HepG2 (cell line): ENCODE data around the gene HOXA4. TPM values are rescaled to one million over a fixed set of nuclear protein-coding genes. Genes with fewer than 3 reads are reported as not detected.

Experiments used
- AKAP8 ChIP-seq: sonication (generic); formaldehyde crosslinking; IDR thresholded peaks from 2 replicates; pipeline ENCODE4 v1.5.1; 2020; ENCODE audit warnings: mild to moderate bottlenecking, missing genetic modification reagents
- CCDC6 ChIP-seq: sonication (generic); formaldehyde crosslinking; IDR thresholded peaks from 2 replicates; pipeline ENCODE4 v1.8.1; 2022; ENCODE audit warnings: mild to moderate bottlenecking, missing genetic modification reagents, moderate library complexity
- CEBPG ChIP-seq: IDR thresholded peaks from 2 replicates; pipeline ENCODE4 v1.6.1; 2016
- ERF ChIP-seq: IDR thresholded peaks from 2 replicates; pipeline ENCODE4 v1.6.1; 2018; ENCODE audit warnings: missing biosample characterization, missing genetic modification reagents
- ETV5 ChIP-seq: IDR thresholded peaks from 2 replicates; pipeline ENCODE4 v1.6.1; 2018; ENCODE audit warnings: missing biosample characterization, missing genetic modification reagents, inconsistent platforms, borderline replicate concordance
- ETV6 ChIP-seq: sonication (generic); formaldehyde crosslinking; conservative IDR thresholded peaks from 2 replicates; pipeline ENCODE4 v1.4.0; 2020; ENCODE audit warnings: missing genetic modification reagents
- HMG20A ChIP-seq: IDR thresholded peaks from 2 replicates; pipeline ENCODE4 v1.6.1; 2016; ENCODE audit warnings: borderline replicate concordance
- HOXA3 ChIP-seq: sonication (generic); formaldehyde crosslinking; IDR thresholded peaks from 2 replicates; pipeline ENCODE4 v1.5.0; 2020; ENCODE audit warnings: missing genetic modification reagents
- KDM6A ChIP-seq: IDR thresholded peaks from 2 replicates; pipeline ENCODE4 v1.6.1; 2016; ENCODE audit warnings: low read depth
- MED8 ChIP-seq: sonication (generic); formaldehyde crosslinking; IDR thresholded peaks from 2 replicates; pipeline ENCODE4 v1.8.1; 2023; ENCODE audit warnings: mild to moderate bottlenecking, missing genetic modification reagents; ENCODE audit not compliant: insufficient replicate concordance
- NAIF1 ChIP-seq: sonication (generic); formaldehyde crosslinking; IDR thresholded peaks from 2 replicates; pipeline ENCODE4 v1.5.0; 2020; ENCODE audit warnings: mild to moderate bottlenecking, missing genetic modification reagents, borderline replicate concordance
- RAD21 ChIP-seq: fragments of 450-650 bp; formaldehyde crosslinking; IDR thresholded peaks from 2 replicates; pipeline ENCODE4 v1.5.0; 2020; ENCODE audit warnings: mild to moderate bottlenecking
- SALL1 ChIP-seq: sonication (generic); formaldehyde crosslinking; IDR thresholded peaks from 2 replicates; pipeline ENCODE4 v1.8.0; 2022; ENCODE audit warnings: mild to moderate bottlenecking, missing genetic modification reagents
- SMYD3 ChIP-seq: sonication (generic); formaldehyde crosslinking; IDR thresholded peaks from 2 replicates; pipeline ENCODE4 v1.8.1; 2023; ENCODE audit warnings: mild to moderate bottlenecking, missing genetic modification reagents
- SRY ChIP-seq: sonication (generic); formaldehyde crosslinking; IDR thresholded peaks from 2 replicates; pipeline ENCODE4 v1.8.0; 2022; ENCODE audit warnings: mild to moderate bottlenecking, missing genetic modification reagents
- ZNF225 ChIP-seq: sonication (generic); formaldehyde crosslinking; IDR thresholded peaks from 2 replicates; pipeline ENCODE4 v1.4.0; 2020; ENCODE audit warnings: mild to moderate bottlenecking, missing genetic modification reagents
- ZNF335 ChIP-seq: sonication (generic); formaldehyde crosslinking; IDR thresholded peaks from 2 replicates; pipeline ENCODE4 v1.4.0; 2020; ENCODE audit warnings: missing genetic modification reagents
- ZNF546 ChIP-seq: sonication (generic); formaldehyde crosslinking; conservative IDR thresholded peaks from 2 replicates; pipeline ENCODE4 v1.8.1; 2023; ENCODE audit warnings: mild to moderate bottlenecking, missing genetic modification reagents
- ZNF556 ChIP-seq: sonication (generic); formaldehyde crosslinking; IDR thresholded peaks from 2 replicates; pipeline ENCODE4 v1.4.0; 2020; ENCODE audit warnings: mild to moderate bottlenecking, missing genetic modification reagents, borderline replicate concordance
- ZNF558 ChIP-seq: sonication (generic); formaldehyde crosslinking; IDR thresholded peaks from 2 replicates; pipeline ENCODE4 v1.9.0; 2022; ENCODE audit warnings: mild to moderate bottlenecking, missing genetic modification reagents, borderline replicate concordance
- ZNF614 ChIP-seq: IDR thresholded peaks from 2 replicates; pipeline ENCODE4 v1.6.1; 2018; ENCODE audit warnings: missing biosample characterization, missing genetic modification reagents, inconsistent platforms, borderline replicate concordance
- ZSCAN22 ChIP-seq: sonication (generic); formaldehyde crosslinking; IDR thresholded peaks from 2 replicates; pipeline ENCODE4 v1.4.0; 2020; ENCODE audit warnings: mild to moderate bottlenecking, missing genetic modification reagents
- polyA plus RNA-seq, 8 experiments: library from polyadenylated mRNA; depleted of rRNA in 3 of 8; stranded (reverse) in 7 of 8; unstranded in 1 of 8; fragments of >200 nt; fragmentation: Illumina TruSeq in 4 of 8; extraction: Trizol in 4 of 8; gene quantifications; 2 replicates each; pipeline versions ENCODE4 v1.2.1 to v1.2.3, GENCODE V29; 2011 to 2016; ENCODE audit warnings: low read depth in 4 of 8, missing spikeins in 1 of 8, mixed read lengths in 1 of 8; ENCODE audit not compliant: insufficient read depth in 1 of 8
- total RNA-seq, 5 experiments: library from RNA; depleted of rRNA; stranded (reverse); fragments of >200 nt; fragmentation: Illumina TruSeq; extraction: Trizol; gene quantifications; 2 replicates each; pipeline ENCODE4 v1.2.3, GENCODE V29; 2016; ENCODE audit warnings: low read depth in 1 of 5
- TF ChIP-seq, protein P1 (sequence below): sonication (generic); formaldehyde crosslinking; IDR thresholded peaks from 2 replicates; pipeline ENCODE4 v1.8.0; 2022; ENCODE audit warnings: missing genetic modification reagents, mild to moderate bottlenecking, moderate library complexity, borderline replicate concordance
- TF ChIP-seq, protein P2 (sequence below): sonication (generic); formaldehyde crosslinking; IDR thresholded peaks from 2 replicates; pipeline ENCODE4 v1.4.0; 2020; ENCODE audit warnings: missing genetic modification reagents, mild to moderate bottlenecking, borderline replicate concordance
- TF ChIP-seq, protein P3 (sequence below): sonication (generic); formaldehyde crosslinking; IDR thresholded peaks from 2 replicates; pipeline ENCODE4 v1.5.0; 2020; ENCODE audit warnings: missing genetic modification reagents
- TF ChIP-seq, protein P4 (sequence below): IDR thresholded peaks from 2 replicates; pipeline ENCODE4 v1.6.1; 2018; ENCODE audit warnings: missing genetic modification reagents

HOXA4 gene
- total and polyA plus RNA-seq, 2 of the 13 experiments (the other 11 are each of a cell fraction or from before 2014, with no cell fraction given), result 2.4 to 5.4 TPM

DNA sequence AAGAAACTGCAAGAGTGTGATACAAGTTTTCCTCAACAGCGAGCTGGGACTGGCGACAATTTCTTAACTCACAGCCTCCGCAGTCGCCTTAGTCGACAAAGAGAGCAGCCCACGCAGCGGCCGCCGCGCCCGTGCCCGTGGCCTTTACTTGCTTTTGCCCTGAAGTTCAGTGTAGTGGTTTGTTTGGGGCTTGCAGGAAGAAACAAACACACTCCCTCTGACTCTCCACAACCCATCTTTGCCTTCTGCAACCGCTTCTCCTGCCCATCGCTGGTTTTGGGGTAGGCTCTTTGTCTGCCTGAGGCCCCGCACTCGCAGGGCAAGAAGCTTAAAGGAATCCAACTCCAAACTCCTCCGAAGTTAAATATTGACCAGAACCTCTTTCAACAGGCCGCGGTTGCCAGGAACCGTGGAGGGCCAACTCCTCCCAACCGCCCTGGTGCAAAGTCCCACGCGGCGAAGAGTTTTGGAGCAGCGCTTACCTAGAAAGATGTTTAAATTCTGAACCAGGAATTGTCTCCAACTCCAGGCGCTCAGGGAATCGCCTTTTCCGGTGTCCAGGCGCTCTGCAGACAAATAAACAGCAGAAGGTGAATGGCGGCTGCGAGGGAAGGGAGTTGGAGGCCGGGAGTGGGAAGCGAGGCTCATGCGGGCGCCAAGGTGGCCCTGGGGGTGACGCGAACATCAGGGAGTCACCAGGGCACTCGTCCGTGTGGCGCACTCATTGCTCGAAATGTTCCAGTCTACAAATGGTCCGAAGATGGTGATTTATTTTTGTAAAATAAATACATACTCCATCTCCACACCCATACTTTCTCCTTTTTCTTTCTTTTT lies 8.3 kb downstream of the HOXA4 start (continued):
- TF ChIP-seq ZNF558 (peak; percentile 78; the same call in 1 of the 2 replicates), KDM6A (CRISPR knock-in tag) (peak; percentile 95), ZNF614 (CRISPR knock-in tag) (peak; percentile 67), ZNF225 (CRISPR knock-in tag) (no peak), ETV6 (CRISPR knock-in tag) (no peak), ZSCAN22 (0 out of 2 replicates have a peak, but pooled peaks have one; percentile 6), SMYD3 (CRISPR knock-in tag) (peak; percentile 53; the same call in 1 of the 2 replicates), RAD21 (peak; percentile 19; the same call in 1 of the 2 replicates), AKAP8 (CRISPR knock-in tag) (no peak), HMG20A (CRISPR knock-in tag) (no peak; the same call in 1 of the 2 replicates), CCDC6 (CRISPR knock-in tag) (peak; percentile 69; the same call in 1 of the 2 replicates), CEBPG (CRISPR knock-in tag) (peak; percentile 13; the same call in 1 of the 2 replicates), ZNF335 (CRISPR knock-in tag) (peak; percentile 60; the same call in 1 of the 2 replicates), NAIF1 (CRISPR knock-in tag) (0 out of 2 replicates have a peak, but pooled peaks have one; percentile 36), ETV5 (CRISPR knock-in tag) (peak; percentile 60), ZNF556 (CRISPR knock-in tag) (peak; percentile 70; the same call in 1 of the 2 replicates), MED8 (peak; percentile 87), HOXA3 (CRISPR knock-in tag) (peak; percentile 13; the same call in 1 of the 2 replicates), ERF (CRISPR knock-in tag) (peak; percentile 65), ZNF546 (CRISPR knock-in tag) (0 out of 2 replicates have a peak, but pooled peaks have one; percentile 40), SALL1 (CRISPR knock-in tag) (peak; percentile 67; the same call in 1 of the 2 replicates), SRY (CRISPR knock-in tag) (peak; percentile 61; the same call in 1 of the 2 replicates)
- TF ChIP-seq, protein P1, sequence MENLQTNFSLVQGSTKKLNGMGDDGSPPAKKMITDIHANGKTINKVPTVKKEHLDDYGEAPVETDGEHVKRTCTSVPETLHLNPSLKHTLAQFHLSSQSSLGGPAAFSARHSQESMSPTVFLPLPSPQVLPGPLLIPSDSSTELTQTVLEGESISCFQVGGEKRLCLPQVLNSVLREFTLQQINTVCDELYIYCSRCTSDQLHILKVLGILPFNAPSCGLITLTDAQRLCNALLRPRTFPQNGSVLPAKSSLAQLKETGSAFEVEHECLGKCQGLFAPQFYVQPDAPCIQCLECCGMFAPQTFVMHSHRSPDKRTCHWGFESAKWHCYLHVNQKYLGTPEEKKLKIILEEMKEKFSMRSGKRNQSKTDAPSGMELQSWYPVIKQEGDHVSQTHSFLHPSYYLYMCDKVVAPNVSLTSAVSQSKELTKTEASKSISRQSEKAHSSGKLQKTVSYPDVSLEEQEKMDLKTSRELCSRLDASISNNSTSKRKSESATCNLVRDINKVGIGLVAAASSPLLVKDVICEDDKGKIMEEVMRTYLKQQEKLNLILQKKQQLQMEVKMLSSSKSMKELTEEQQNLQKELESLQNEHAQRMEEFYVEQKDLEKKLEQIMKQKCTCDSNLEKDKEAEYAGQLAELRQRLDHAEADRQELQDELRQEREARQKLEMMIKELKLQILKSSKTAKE, result peak; percentile 66
- TF ChIP-seq, protein P2, sequence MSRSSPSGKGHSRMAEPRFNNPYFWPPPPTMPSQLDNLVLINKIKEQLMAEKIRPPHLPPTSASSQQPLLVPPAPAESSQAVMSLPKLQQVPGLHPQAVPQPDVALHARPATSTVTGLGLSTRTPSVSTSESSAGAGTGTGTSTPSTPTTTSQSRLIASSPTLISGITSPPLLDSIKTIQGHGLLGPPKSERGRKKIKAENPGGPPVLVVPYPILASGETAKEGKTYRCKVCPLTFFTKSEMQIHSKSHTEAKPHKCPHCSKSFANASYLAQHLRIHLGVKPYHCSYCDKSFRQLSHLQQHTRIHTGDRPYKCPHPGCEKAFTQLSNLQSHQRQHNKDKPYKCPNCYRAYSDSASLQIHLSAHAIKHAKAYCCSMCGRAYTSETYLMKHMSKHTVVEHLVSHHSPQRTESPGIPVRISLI (CRISPR knock-in tag), result 0 out of 2 replicates have a peak, but pooled peaks have one; percentile 11
- TF ChIP-seq, protein P3, sequence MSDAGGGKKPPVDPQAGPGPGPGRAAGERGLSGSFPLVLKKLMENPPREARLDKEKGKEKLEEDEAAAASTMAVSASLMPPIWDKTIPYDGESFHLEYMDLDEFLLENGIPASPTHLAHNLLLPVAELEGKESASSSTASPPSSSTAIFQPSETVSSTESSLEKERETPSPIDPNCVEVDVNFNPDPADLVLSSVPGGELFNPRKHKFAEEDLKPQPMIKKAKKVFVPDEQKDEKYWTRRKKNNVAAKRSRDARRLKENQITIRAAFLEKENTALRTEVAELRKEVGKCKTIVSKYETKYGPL (CRISPR knock-in tag), result no peak
- TF ChIP-seq, protein P4, sequence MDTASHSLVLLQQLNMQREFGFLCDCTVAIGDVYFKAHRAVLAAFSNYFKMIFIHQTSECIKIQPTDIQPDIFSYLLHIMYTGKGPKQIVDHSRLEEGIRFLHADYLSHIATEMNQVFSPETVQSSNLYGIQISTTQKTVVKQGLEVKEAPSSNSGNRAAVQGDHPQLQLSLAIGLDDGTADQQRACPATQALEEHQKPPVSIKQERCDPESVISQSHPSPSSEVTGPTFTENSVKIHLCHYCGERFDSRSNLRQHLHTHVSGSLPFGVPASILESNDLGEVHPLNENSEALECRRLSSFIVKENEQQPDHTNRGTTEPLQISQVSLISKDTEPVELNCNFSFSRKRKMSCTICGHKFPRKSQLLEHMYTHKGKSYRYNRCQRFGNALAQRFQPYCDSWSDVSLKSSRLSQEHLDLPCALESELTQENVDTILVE (CRISPR knock-in tag), result peak; percentile 47; the same call in 1 of the 2 replicates
